ENCODE measurements around the gene GGT1. TPM values are rescaled to one million over a fixed set of nuclear protein-coding genes. Genes with fewer than 3 reads are reported as not detected.
"Not testable (repeated sequence)": the region's sequence is repeated elsewhere in the genome, so short reads cannot be mapped to it uniquely, and the experiment has no call there.

Gene GGT1
- total RNA-seq, 4 donors from 2014 or later = 1.5 to 6.9 (median 4.2) TPM

GRCh38 chr22:24593836-24594568 lies 9.0 kb upstream of the GGT1 start:
- no peak for DNase-seq (ENCODE audit: low spot score in 2 of 2)
- intact Hi-C loops (cut with DNase I; ENCODE audit: low total_unique reads) = no loop called here
- 61 to 76% methylated on average over 12 to 16 of the region's 16 CpGs for WGBS, 2 donors
- H3K4me3 ChIP-seq (ENCODE audit: low read depth, poor library complexity, severe bottlenecking) = no peak overlapping the region
- TF ChIP-seq, protein P1, sequence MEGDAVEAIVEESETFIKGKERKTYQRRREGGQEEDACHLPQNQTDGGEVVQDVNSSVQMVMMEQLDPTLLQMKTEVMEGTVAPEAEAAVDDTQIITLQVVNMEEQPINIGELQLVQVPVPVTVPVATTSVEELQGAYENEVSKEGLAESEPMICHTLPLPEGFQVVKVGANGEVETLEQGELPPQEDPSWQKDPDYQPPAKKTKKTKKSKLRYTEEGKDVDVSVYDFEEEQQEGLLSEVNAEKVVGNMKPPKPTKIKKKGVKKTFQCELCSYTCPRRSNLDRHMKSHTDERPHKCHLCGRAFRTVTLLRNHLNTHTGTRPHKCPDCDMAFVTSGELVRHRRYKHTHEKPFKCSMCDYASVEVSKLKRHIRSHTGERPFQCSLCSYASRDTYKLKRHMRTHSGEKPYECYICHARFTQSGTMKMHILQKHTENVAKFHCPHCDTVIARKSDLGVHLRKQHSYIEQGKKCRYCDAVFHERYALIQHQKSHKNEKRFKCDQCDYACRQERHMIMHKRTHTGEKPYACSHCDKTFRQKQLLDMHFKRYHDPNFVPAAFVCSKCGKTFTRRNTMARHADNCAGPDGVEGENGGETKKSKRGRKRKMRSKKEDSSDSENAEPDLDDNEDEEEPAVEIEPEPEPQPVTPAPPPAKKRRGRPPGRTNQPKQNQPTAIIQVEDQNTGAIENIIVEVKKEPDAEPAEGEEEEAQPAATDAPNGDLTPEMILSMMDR (IDR thresholded peaks at IDR 0.05) = no peak
- TF ChIP-seq POLR2A (IDR thresholded peaks at IDR 0.05) = no peak

- no peak for DNase-seq (ENCODE audit: low spot score in 2 of 2)
- 45 to 62% methylated on average over 3 to 7 of the region's 7 CpGs for WGBS, 2 donors
- intact Hi-C loops (cut with DNase I; ENCODE audit: low total_unique reads) = no loop called here
- TF ChIP-seq POLR2A (IDR thresholded peaks at IDR 0.05) = no peak
- TF ChIP-seq, protein P1 (IDR thresholded peaks at IDR 0.05) = no peak
- H3K4me3 ChIP-seq (ENCODE audit: low read depth, poor library complexity, severe bottlenecking) = no peak overlapping the region
These were observed 8.3 kb upstream of the GGT1 start for GRCh38 chr22:24594569-24595120.

DNA sequence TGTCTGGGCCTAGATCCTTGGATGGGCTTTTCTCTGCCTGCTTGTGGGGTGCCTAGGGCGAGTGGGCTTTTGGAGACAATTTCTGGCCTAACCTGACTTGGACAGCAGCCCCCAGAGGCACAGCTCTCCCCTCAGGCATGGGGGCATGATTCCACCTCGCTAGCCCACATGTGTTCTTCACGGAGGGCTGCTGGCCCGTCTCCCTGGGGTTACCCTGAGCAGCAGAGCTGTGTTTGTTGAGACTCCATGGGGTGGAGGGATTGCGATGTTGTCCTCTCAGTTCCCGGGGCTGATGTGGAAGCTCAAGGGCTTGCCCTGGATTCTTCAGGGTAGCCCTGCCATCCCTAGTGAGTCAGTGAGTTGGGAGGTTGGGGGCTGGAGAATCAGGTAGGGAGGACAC lies 7.8 kb upstream of the GGT1 start:
- intact Hi-C loops (cut with DNase I; ENCODE audit: low total_unique reads) = no loop called here
- TF ChIP-seq, protein P1 (IDR thresholded peaks at IDR 0.05) = no peak
- no peak for TF ChIP-seq POLR2A (IDR thresholded peaks at IDR 0.05)
- DNase-seq (ENCODE audit: low spot score in 2 of 2) = no peak
- no peak overlapping the region for H3K4me3 ChIP-seq (ENCODE audit: low read depth, poor library complexity, severe bottlenecking)
- WGBS, 2 donors = 91 to 98% methylated on average over 6 of the region's 6 CpGs

DNA sequence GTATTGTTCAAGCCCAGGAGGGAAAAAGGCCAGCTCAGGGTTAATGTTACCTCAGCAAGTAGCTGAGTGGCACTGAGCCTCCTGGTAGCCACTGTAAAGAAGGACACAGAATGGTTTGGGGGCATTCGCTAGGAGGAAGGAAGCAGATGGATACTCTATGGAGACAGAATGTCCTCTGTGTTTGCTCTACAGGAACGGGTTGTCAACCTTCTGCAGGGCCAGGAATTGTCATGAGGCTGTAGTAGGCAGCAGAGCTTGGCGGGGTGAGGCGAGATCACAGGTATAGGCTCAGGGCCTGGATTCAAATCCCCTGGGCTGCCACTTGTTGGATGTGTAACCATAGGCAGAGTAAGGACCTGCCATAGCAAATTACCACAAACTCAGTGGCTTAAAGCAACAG lies 7.1 kb upstream of the GGT1 start:
- intact Hi-C loops (cut with DNase I; ENCODE audit: low total_unique reads) = no loop called here
- H3K4me3 ChIP-seq (ENCODE audit: low read depth, poor library complexity, severe bottlenecking) = no peak overlapping the region
- no peak for DNase-seq (ENCODE audit: low spot score in 2 of 2)
- WGBS, 2 donors = 93 to 95% methylated on average over 4 of the region's 4 CpGs
- no peak for TF ChIP-seq POLR2A (IDR thresholded peaks at IDR 0.05)
- TF ChIP-seq, protein P1 (IDR thresholded peaks at IDR 0.05) = no peak

DNA sequence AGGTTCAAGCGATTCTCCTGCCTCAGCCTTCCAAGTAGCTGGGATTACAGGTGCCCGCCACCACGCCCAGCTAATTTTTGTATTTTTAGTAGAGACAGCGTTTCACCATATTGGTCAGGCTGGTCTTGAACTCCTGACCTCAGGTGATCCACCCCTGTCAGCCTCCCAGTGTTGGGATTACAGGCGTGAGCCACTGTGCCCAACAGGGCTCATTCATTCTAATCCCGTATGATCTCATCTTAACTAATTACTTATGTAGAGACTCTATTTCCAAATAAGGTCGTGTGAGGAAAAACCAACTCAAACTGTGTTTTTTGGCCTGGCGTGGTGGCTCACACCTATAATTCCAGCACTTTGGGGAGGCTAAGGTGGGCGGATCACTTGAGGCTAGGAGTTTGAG lies 5.9 kb upstream of the GGT1 start:
- intact Hi-C loops (cut with DNase I; ENCODE audit: low total_unique reads); DNase-seq (ENCODE audit: low spot score in 2 of 2); H3K4me3 ChIP-seq (ENCODE audit: low read depth, poor library complexity, severe bottlenecking): not testable (repeated sequence)
- WGBS, 2 donors = 86 to 88% methylated on average over 9 of the region's 9 CpGs

GRCh38 chr22:24599514-24599913 lies 3.5 kb upstream of the GGT1 start:
- WGBS, 2 donors = 42 to 50% methylated on average over 8 of the region's 8 CpGs
- DNase-seq (ENCODE audit: low spot score in 2 of 2) = no peak
- no peak overlapping the region for H3K4me3 ChIP-seq (ENCODE audit: low read depth, poor library complexity, severe bottlenecking)
- intact Hi-C loops (cut with DNase I; ENCODE audit: low total_unique reads) = no loop called here
- TF ChIP-seq POLR2A (IDR thresholded peaks at IDR 0.05) = no peak
- TF ChIP-seq, protein P1 (IDR thresholded peaks at IDR 0.05) = no peak

GRCh38 chr22:24599958-24600715 lies 2.9 kb upstream of the GGT1 start:
- DNase-seq (ENCODE audit: low spot score in 2 of 2); H3K4me3 ChIP-seq (ENCODE audit: low read depth, poor library complexity, severe bottlenecking); intact Hi-C loops (cut with DNase I; ENCODE audit: low total_unique reads): not testable (repeated sequence)
- 52 to 74% methylated on average over 2 to 3 of the region's 3 CpGs for WGBS, 2 donors
